IMR-90 (cell line): ENCODE measurements around the gene KRTAP6-3.

Source experiments
- CEBPB ChIP-seq: IDR thresholded peaks from 2 replicates; pipeline ENCODE4 v1.6.1; 2012; ENCODE audit warnings: low read depth, low read length, improper control_type of control experiment
- CTCF ChIP-seq: conservative IDR thresholded peaks from 2 replicates; pipeline ENCODE4 v1.5.1; 2012; ENCODE audit warnings: mild to moderate bottlenecking, low read depth, low read length, improper control_type of control experiment
- MXI1 ChIP-seq: IDR thresholded peaks from 2 replicates; pipeline ENCODE4 v1.6.1; 2012; ENCODE audit warnings: low read depth, mild to moderate bottlenecking, low read length, moderate library complexity, borderline replicate concordance
- NFE2L2 ChIP-seq: fragments of 150-350 bp; IDR thresholded peaks from 2 replicates; pipeline ENCODE4 v1.6.1; 2016; ENCODE audit warnings: low read depth, mild to moderate bottlenecking, low read length
- POLR2A ChIP-seq: IDR thresholded peaks from 2 replicates; pipeline ENCODE4 v1.6.1; 2012; ENCODE audit warnings: mild to moderate bottlenecking, low read depth, low read length
- RCOR1 ChIP-seq: IDR thresholded peaks from 2 replicates; pipeline ENCODE4 v1.6.1; 2012; ENCODE audit warnings: mild to moderate bottlenecking, low read length, improper control_type of control experiment; ENCODE audit not compliant: insufficient replicate concordance

GRCh38 chr21:30600787-30601186 lies 8.5 kb downstream of the KRTAP6-3 start, which contains the start of gene KRTAP22-1:
- TF ChIP-seq POLR2A: no peak
- TF ChIP-seq RCOR1: no peak
- TF ChIP-seq CTCF: no peak
- TF ChIP-seq CEBPB: no peak
- TF ChIP-seq MXI1: no peak
- no peak for TF ChIP-seq NFE2L2
